H1 (cell line): Measurements from ENCODE around the gene IL1RL1. TPM values are rescaled to one million over a fixed set of nuclear protein-coding genes. Genes with fewer than 3 reads are reported as not detected.

Experiments used
- CTCF ChIA-PET: fragments of 300-600 bp; sonication (Branson Sonifier 250); formaldehyde crosslinking; loops from one replicate; lab custom pipeline; 2021; ENCODE audit not compliant: partially characterized antibody; lab: Charles Lee
- POLR2A ChIA-PET: fragments of 300-600 bp; sonication (Branson Sonifier 250); formaldehyde crosslinking; loops from one replicate; lab custom pipeline; 2021; ENCODE audit warnings: inconsistent platforms; ENCODE audit not compliant: partially characterized antibody; lab: Charles Lee
- DNase-seq, 2 experiments: peaks; one replicate each; pipeline versions ENCODE4 v3.0.0 to v3.0.0-alpha.2; 2010 to 2022; ENCODE audit warnings: low spot score in 2 of 2, low read depth in 1 of 2, mixed read lengths in 1 of 2
- FAIRE-seq: peaks from 2 replicates; lab custom pipeline; 2011; peaks lifted over from hg19 to GRCh38; lab: Jason Lieb, UNC
- H2AFZ ChIP-seq: 2 replicates; pipeline ENCODE4 v1.8.1; 2012; ENCODE audit warnings: low read length, inconsistent platforms
- H2AK5ac ChIP-seq: 2 replicates; pipeline ENCODE4 v1.6.1; 2013; ENCODE audit warnings: low read depth, low read length
- H2BK120ac ChIP-seq: replicated peaks from 2 replicates; pipeline ENCODE3; 2013; ENCODE audit warnings: low read depth, low read length, inconsistent platforms
- H2BK12ac ChIP-seq: 2 replicates; pipeline ENCODE4 v1.6.1; 2013; ENCODE audit warnings: low read depth, low read length
- H2BK15ac ChIP-seq: 2 replicates; pipeline ENCODE4 v1.6.1; 2013; ENCODE audit warnings: low read length
- H2BK20ac ChIP-seq: 2 replicates; pipeline ENCODE4 v1.6.1; 2013; ENCODE audit warnings: low read length
- H2BK5ac ChIP-seq: 2 replicates; pipeline ENCODE4 v1.6.1; 2013; ENCODE audit warnings: low read depth, low read length
- H3K14ac ChIP-seq: 2 replicates; pipeline ENCODE4 v1.6.1; 2013; ENCODE audit warnings: inconsistent platforms; ENCODE audit not compliant: insufficient read length
- H3K18ac ChIP-seq: 2 replicates; pipeline ENCODE4 v1.6.1; 2013; ENCODE audit warnings: low read length; ENCODE audit errors: extremely low read depth
- H3K23ac ChIP-seq: 2 replicates; pipeline ENCODE4 v1.6.1; 2013; ENCODE audit warnings: inconsistent platforms; ENCODE audit not compliant: insufficient read length
- H3K23me2 ChIP-seq: 2 replicates; pipeline ENCODE4 v1.6.1; 2013; ENCODE audit warnings: low read depth, low read length
- H3K27ac ChIP-seq: 2 replicates; pipeline ENCODE4 v1.6.1; 2011; ENCODE audit warnings: low read depth, low read length, inconsistent platforms
- H3K27me3 ChIP-seq, 4 experiments: replicated peaks in 1 of 4; 1 replicate in 1 of 4; 2 replicates in 3 of 4; pipeline versions ENCODE4 v1.6.1 to v1.8.1; 2011 to 2013; ENCODE audit warnings: low read length in 3 of 4, mild to moderate bottlenecking in 3 of 4, inconsistent platforms in 2 of 4, mixed read lengths in 2 of 4, moderate library complexity in 1 of 4; ENCODE audit not compliant: control insufficient read depth in 3 of 4, insufficient read depth in 3 of 4; ENCODE audit errors: extremely low read depth in 1 of 4
- H3K36me3 ChIP-seq, 4 experiments: 2 replicates each; pipeline versions ENCODE4 v1.6.1 to v1.8.1; 2011 to 2013; ENCODE audit warnings: mild to moderate bottlenecking in 4 of 4, low read length in 3 of 4, moderate library complexity in 2 of 4, control low read depth in 1 of 4, inconsistent platforms in 1 of 4; ENCODE audit not compliant: insufficient read depth in 4 of 4, control insufficient read depth in 2 of 4
- H3K4ac ChIP-seq: replicated peaks from 2 replicates; pipeline ENCODE3; 2013; ENCODE audit warnings: low read length, low read depth, mixed read lengths, inconsistent platforms; ENCODE audit not compliant: insufficient read length
- H3K4me1 ChIP-seq, 4 experiments: replicated peaks in 1 of 4; 1 replicate in 1 of 4; 2 replicates in 3 of 4; pipeline versions ENCODE4 v1.6.1 to v1.8.1; 2011 to 2013; ENCODE audit warnings: low read length in 3 of 4, inconsistent platforms in 2 of 4, mixed read lengths in 1 of 4; ENCODE audit not compliant: insufficient read depth in 4 of 4, control insufficient read depth in 3 of 4
- H3K4me2 ChIP-seq, 2 experiments: 2 replicates each; pipeline versions ENCODE4 v1.6.1 to v1.8.1; 2011 to 2013; ENCODE audit warnings: low read depth in 2 of 2, low read length in 2 of 2, control low read depth in 1 of 2, inconsistent platforms in 1 of 2, mild to moderate bottlenecking in 1 of 2; ENCODE audit not compliant: insufficient read depth in 1 of 2
- H3K4me3 ChIP-seq, 4 experiments: fragments of 200-600, 300-600 bp in 1 of 4; sonication (generic), shearing (Covaris generic), sonication (Bioruptor Twin) in 1 of 4; 2 replicates each; pipeline versions ENCODE4 v1.5.1 to v1.8.1; 2011 to 2016; ENCODE audit warnings: low read length in 4 of 4, low read depth in 3 of 4, control low read depth in 2 of 4, inconsistent platforms in 2 of 4, mild to moderate bottlenecking in 2 of 4, mixed read lengths in 1 of 4, moderate library complexity in 1 of 4; ENCODE audit not compliant: insufficient read depth in 2 of 4; ENCODE audit errors: extremely low read depth in 1 of 4
- H3K56ac ChIP-seq: replicated peaks from 2 replicates; pipeline ENCODE3; 2013; ENCODE audit warnings: low read depth, mild to moderate bottlenecking, mixed read lengths, low read length, inconsistent platforms; ENCODE audit not compliant: insufficient read length
- H3K79me1 ChIP-seq: 2 replicates; pipeline ENCODE4 v1.6.1; 2013; ENCODE audit warnings: low read depth, low read length, control low read depth
- H3K79me2 ChIP-seq, 2 experiments: 2 replicates each; pipeline versions ENCODE4 v1.6.1 to v1.8.1; 2012 to 2013; ENCODE audit warnings: low read length in 2 of 2, mild to moderate bottlenecking in 2 of 2, inconsistent platforms in 1 of 2; ENCODE audit not compliant: insufficient read depth in 2 of 2, control insufficient read depth in 1 of 2
- H3K9ac ChIP-seq, 4 experiments: replicated peaks in 1 of 4; 1 replicate in 1 of 4; 2 replicates in 3 of 4; pipeline versions ENCODE4 v1.6.1 to v1.8.1; 2011 to 2013; ENCODE audit warnings: low read depth in 3 of 4, low read length in 3 of 4, control low read depth in 2 of 4, mild to moderate bottlenecking in 2 of 4, moderate library complexity in 2 of 4, inconsistent platforms in 1 of 4; ENCODE audit errors: extremely low read depth in 1 of 4
- H3K9me3 ChIP-seq, 2 experiments: 2 replicates each; pipeline versions ENCODE4 v1.6.1 to v1.8.1; 2012 to 2013; ENCODE audit warnings: mild to moderate bottlenecking in 2 of 2, moderate library complexity in 2 of 2, control low read depth in 1 of 2, inconsistent platforms in 1 of 2, low read depth in 1 of 2, low read length in 1 of 2, mixed read lengths in 1 of 2; ENCODE audit not compliant: insufficient read depth in 2 of 2
- H4K20me1 ChIP-seq, 2 experiments: replicated peaks in 1 of 2; 2 replicates each; pipeline versions ENCODE3 to v1.8.1; 2011 to 2013; ENCODE audit warnings: inconsistent platforms in 2 of 2, low read length in 2 of 2, mild to moderate bottlenecking in 1 of 2; ENCODE audit not compliant: insufficient read depth in 2 of 2, control insufficient read depth in 1 of 2
- H4K5ac ChIP-seq: 2 replicates; pipeline ENCODE4 v1.6.1; 2013; ENCODE audit warnings: low read length, low read depth, mixed read lengths, inconsistent platforms; ENCODE audit not compliant: insufficient read length
- H4K8ac ChIP-seq: 2 replicates; pipeline ENCODE4 v1.8.0; 2013; ENCODE audit warnings: mild to moderate bottlenecking, moderate library complexity, low read length, inconsistent platforms; ENCODE audit not compliant: insufficient read depth; ENCODE audit errors: extremely low read depth
- H4K91ac ChIP-seq: replicated peaks from 2 replicates; pipeline ENCODE3; 2013; ENCODE audit warnings: low read length, mixed read lengths, inconsistent platforms; ENCODE audit not compliant: insufficient read length
- CBX5 ChIP-seq: fragments of 300-800, 300-1000 bp; sonication (generic); IDR thresholded peaks from 2 replicates; pipeline ENCODE4 v1.7.1; 2016; ENCODE audit warnings: antibody characterized with exemption, low read length, low read depth
- SUZ12 ChIP-seq: fragments of 200-600 bp; sonication (generic); IDR thresholded peaks from 2 replicates; pipeline ENCODE4 v1.6.1; 2012; ENCODE audit warnings: mild to moderate bottlenecking, inconsistent platforms, low read length, moderate library complexity, mixed read lengths
- WGBS, 2 experiments: shearing (Covaris generic) in 1 of 2; methylation state at CpG; one replicate each; pipeline versions ENCODE4 v1.1.6 to v1.1.7; 2013 to 2015; ENCODE audit warnings: low lambda C conversion rate in 2 of 2, mixed read lengths in 2 of 2, inconsistent platforms in 1 of 2, low coverage in 1 of 2, missing lambda C conversion rate in 1 of 2; ENCODE audit not compliant: insufficient replicate concordance in 2 of 2, insufficient coverage in 1 of 2, insufficient read length in 1 of 2; ENCODE audit errors: extremely low coverage in 1 of 2, missing lambda C conversion rate in 1 of 2; 5-methylcytosine and 5-hydroxymethylcytosine counted together
- polyA plus RNA-seq, 7 experiments: library from polyadenylated mRNA; depleted of rRNA in 3 of 7; stranded (reverse) in 5 of 7; unstranded in 2 of 7; fragments of >200 nt in 5 of 7; fragments of 200-250 nt in 2 of 7; gene quantifications; 1 replicate in 5 of 7; 2 replicates in 1 of 7; 4 replicates in 1 of 7; pipeline versions ENCODE4 v1.2.1 to v1.2.3, GENCODE V29; 2011 to 2013; ENCODE audit warnings: missing spikeins in 2 of 7, mixed read lengths in 2 of 7
- total RNA-seq: library from RNA; stranded (reverse); fragmentation: NEBNext Ultra II Directional; extraction: Animal tissue kit (Norgen Biotek cat#: 25700); gene quantifications from 2 replicates; pipeline ENCODE4 v1.2.1, GENCODE V29; 2021

IL1RL1 gene
- total and polyA plus RNA-seq, 2 of the 8 experiments (the other 6 are each of a cell fraction or from before 2014, with no cell fraction given) = not detected

DNA sequence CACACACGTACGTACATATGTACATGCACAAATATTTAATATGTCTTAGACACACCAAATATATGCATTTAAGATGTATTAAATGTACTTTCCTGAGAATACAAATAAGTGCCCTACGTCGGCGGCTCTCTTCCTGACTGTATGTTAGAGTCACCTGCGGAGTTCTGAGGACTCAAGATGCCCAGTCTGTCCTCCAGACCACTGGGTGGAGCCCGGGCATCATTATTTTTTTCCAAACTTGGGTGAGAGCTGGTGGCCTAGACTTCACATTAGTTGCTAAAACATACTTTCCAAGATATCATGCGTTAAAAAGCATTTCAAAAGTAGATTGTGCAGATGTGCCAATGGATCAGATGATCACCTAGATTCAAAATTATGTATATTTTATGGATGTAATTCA lies 47.1 kb downstream of the IL1RL1 start:
- Histone ChIP-seq H2BK20ac (no peak overlapping the region), H4K5ac (no peak overlapping the region), H3K9ac (no peak overlapping the region), H2AFZ (no peak overlapping the region), H4K8ac (no peak overlapping the region), H4K91ac (no peak overlapping the region), H3K4me2 (no peak overlapping the region), H3K18ac (no peak overlapping the region), H3K36me3 (no peaks in the 10 kb centered on the region), H3K79me2 (no peaks in the 10 kb centered on the region), H3K23ac (no peak overlapping the region), H2BK5ac (no peak overlapping the region), H2BK120ac (no peak overlapping the region), H3K27ac (no peak overlapping the region), H3K79me1 (no peaks in the 10 kb centered on the region), H3K56ac (no peak overlapping the region), H3K4me1 (peaks cover 0 to 4% (median 1%) of the 10 kb centered on the region in 4 experiments; a peak in 1 of 7 replicates), H3K14ac (no peak overlapping the region), H3K4ac (no peak overlapping the region), H2BK15ac (no peak overlapping the region), H3K27me3 (peaks cover 0 to 13% (median 9%) of the 10 kb centered on the region in 4 experiments; a peak in 5 of 7 replicates), H2BK12ac (no peak overlapping the region)
- FAIRE-seq (no peak), DNase-seq (no peak)
- CTCF ChIA-PET = interaction anchor here (0.6 to 1.3 kb wide), 4 partner anchors 9 to 93 kb away, joined by 3 to 5 read pairs (median 4); no protein-coding TSS in a partner anchor
- TF ChIP-seq SUZ12 (no peak), CBX5 (no peak)
- TF ChIP-seq, all 59 proteins: peak for 0
- H2AK5ac ChIP-seq = no peak overlapping the region
- no peaks in the 10 kb centered on the region for H4K20me1 ChIP-seq
- H3K9me3 ChIP-seq = no peaks in the 10 kb centered on the region
- no peaks in the 10 kb centered on the region; the same call in 1 of the 2 replicates for H3K23me2 ChIP-seq
- 94% methylated on average over 8 of the region's 8 CpGs; no CpG with 5 or more reads in 1 of the 2 experiments for WGBS, 2 experiments
- POLR2A ChIA-PET = no interaction called here
- no peak overlapping the region for H3K4me3 ChIP-seq
